GM18499 (cell line): Measurements from ENCODE around the gene BBLN.
"Not testable (repeated sequence)": the region's sequence is repeated elsewhere in the genome, so short reads cannot be mapped to it uniquely, and the experiment has no call there.

Source experiments
- ATAC-seq: cut with Tn5 transposase; IDR thresholded peaks from one replicate; pipeline ENCODE4 v1.9.1; 2021; ENCODE audit warnings: moderate number of reproducible peaks; ENCODE audit not compliant: insufficient read depth, unreplicated experiment

The BBLN gene

GRCh38 chr9:128159784-128160602 lies at the start of gene BBLN:
Gene BBLN (plus strand): TSS chr9:128160265. CDS start chr9:128160408, 143 bp downstream.
- no peak for ATAC-seq

- ATAC-seq: not testable (repeated sequence)
Measured at GRCh38 chr9:128111726-128112125, 48.3 kb upstream of the BBLN start.

- no peak for ATAC-seq
Measured at GRCh38 chr9:128113526-128114325, 46.3 kb upstream of the BBLN start.

GRCh38 chr9:128114326-128115186 lies 45.5 kb upstream of the BBLN start:
- no peak for ATAC-seq

GRCh38 chr9:128115187-128116103 lies 44.6 kb upstream of the BBLN start:
- no peak for ATAC-seq

- ATAC-seq: no peak
Measured at GRCh38 chr9:128116104-128117083, 43.7 kb upstream of the BBLN start.

- ATAC-seq: no peak
Measured at GRCh38 chr9:128117613-128118471, 42.2 kb upstream of the BBLN start.

GRCh38 chr9:128118472-128118857 lies 41.6 kb upstream of the BBLN start:
- no peak for ATAC-seq

GRCh38 chr9:128118971-128119665 lies 40.9 kb upstream of the BBLN start:
- no peak for ATAC-seq

- ATAC-seq: no peak
Measured at GRCh38 chr9:128120061-128120740, 39.9 kb upstream of the BBLN start.

GRCh38 chr9:128120741-128121465 lies 39.2 kb upstream of the BBLN start:
- no peak for ATAC-seq

GRCh38 chr9:128121466-128121810 lies 38.6 kb upstream of the BBLN start:
- no peak for ATAC-seq

GRCh38 chr9:128121924-128122808 lies 37.9 kb upstream of the BBLN start:
- no peak for ATAC-seq

GRCh38 chr9:128122809-128123175 lies 37.3 kb upstream of the BBLN start:
- ATAC-seq: no peak
